ENCODE measurements around the gene TMEM132D. TPM values are rescaled to one million over a fixed set of nuclear protein-coding genes. Genes with fewer than 3 reads are reported as not detected.

The TMEM132D gene
- total RNA-seq, 2 donors from 2014 or later, result not detected

DNA sequence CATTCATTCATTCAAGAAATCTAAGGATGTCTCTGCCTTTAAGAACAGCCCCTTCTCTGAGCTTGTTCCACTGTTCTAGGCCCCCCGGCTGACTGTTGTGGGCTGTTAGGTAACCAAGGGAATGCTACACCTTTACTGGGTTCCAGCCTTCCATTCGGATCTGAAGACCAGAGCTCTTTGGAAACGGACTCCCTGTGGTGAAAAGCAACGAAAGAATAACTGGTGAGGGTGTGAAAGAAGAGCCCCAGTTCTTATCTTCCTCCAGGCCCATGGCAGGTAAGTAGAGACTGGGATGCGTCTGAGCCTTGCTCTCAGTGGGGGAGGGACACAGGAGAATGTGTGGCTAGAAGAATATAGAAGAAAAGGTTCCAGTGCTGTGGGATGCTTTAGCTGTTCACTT is 207.4 kb downstream of the TMEM132D start:
- Histone ChIP-seq H3K36me3 (no peaks in the 10 kb centered on the region), H3K27ac (no peak overlapping the region), H3K4me1 (ENCODE audit: control insufficient read depth in 1 of 2, low read depth in 2 of 2) (no peaks in the 10 kb centered on the region), H3K27me3 (replicated peaks; ENCODE audit: insufficient read depth) (no peaks in the 10 kb centered on the region), H3K9me3 (no peaks in the 10 kb centered on the region), H3K4me3 (no peak overlapping the region)
- TF ChIP-seq CTCF (IDR thresholded peaks at IDR 0.05), result no peak
- DNase-seq (ENCODE audit: low spot score) (no peak), ATAC-seq (ENCODE audit: insufficient number of reproducible peaks, low FRiP score, low read depth) (no peak)

DNA sequence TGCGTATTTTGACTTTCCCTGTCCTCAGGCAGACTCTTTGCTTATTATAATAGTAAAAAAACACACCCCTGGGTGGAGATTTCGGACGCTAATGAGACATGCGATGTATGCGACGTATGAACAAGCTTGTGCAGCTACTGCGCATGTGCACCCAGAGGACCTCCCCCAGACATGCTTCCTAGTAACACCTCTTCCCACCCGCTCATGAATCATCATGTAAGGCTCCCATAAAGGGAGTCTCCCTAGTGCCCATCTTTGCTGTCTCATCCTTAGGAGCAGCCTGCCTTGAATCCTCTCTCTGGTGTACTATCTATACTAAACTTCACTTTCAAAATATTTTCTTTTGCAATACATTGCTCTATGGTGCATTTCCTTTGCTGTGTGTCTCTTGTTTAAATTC is 210.1 kb downstream of the TMEM132D start:
- no peak for DNase-seq (ENCODE audit: low spot score)
- H3K4me1 ChIP-seq (ENCODE audit: control insufficient read depth in 1 of 2, low read depth in 2 of 2), result no peaks in the 10 kb centered on the region
- H3K9me3 ChIP-seq, result no peaks in the 10 kb centered on the region
- TF ChIP-seq CTCF (IDR thresholded peaks at IDR 0.05), result no peak
- H3K4me3 ChIP-seq, result no peak overlapping the region
- H3K27ac ChIP-seq, result no peak overlapping the region
- no peaks in the 10 kb centered on the region for H3K27me3 ChIP-seq (replicated peaks; ENCODE audit: insufficient read depth)
- H3K36me3 ChIP-seq, result no peaks in the 10 kb centered on the region
- no peak for ATAC-seq (ENCODE audit: insufficient number of reproducible peaks, low FRiP score, low read depth)

DNA sequence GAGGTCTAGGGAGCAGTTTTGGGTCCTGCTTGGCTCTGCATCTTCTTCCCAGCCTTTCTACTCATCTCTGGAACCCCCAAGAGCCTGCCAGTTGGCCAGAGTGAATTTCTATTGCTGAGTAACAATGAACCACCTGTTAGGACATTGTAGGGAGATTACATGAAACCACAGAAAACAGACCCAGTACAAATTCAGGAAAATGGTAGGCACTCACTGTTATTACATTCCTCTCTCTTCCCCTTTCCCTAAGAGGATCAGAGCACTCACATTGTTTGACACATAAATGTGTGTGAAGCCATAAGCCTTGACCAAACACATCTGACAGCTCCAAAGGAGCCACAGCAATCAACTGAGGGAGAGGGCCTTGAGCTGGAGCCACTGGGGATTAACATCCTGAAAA is 216.1 kb downstream of the TMEM132D start:
- H3K4me3 ChIP-seq, result no peak overlapping the region
- ATAC-seq (ENCODE audit: insufficient number of reproducible peaks, low FRiP score, low read depth) (no peak), DNase-seq (ENCODE audit: low spot score) (no peak)
- H3K27ac ChIP-seq, result no peak overlapping the region
- no peaks in the 10 kb centered on the region for H3K9me3 ChIP-seq
- no peaks in the 10 kb centered on the region for H3K36me3 ChIP-seq
- TF ChIP-seq CTCF (IDR thresholded peaks at IDR 0.05), result no peak
- H3K4me1 ChIP-seq (ENCODE audit: control insufficient read depth in 1 of 2, low read depth in 2 of 2), result no peaks in the 10 kb centered on the region
- H3K27me3 ChIP-seq (replicated peaks; ENCODE audit: insufficient read depth), result no peaks in the 10 kb centered on the region

DNA sequence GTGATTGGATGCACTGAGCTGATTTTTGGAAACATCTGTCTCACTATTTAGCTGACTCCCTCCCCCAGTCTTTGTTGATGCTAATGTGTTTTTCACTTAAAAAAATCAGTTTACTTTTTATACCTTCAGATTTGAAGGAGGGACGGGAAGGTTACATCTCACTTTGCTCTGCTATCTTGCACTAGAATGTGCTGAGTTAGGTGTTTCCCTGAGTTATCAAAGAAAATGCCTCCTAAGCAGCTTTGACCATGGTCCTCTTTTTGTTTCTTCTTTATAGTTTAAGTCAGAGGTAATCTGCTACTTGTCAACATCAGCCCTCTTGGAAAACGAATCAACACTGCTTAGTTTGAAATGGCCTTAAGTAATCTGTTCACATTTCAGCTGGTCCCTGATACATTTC is 222.0 kb downstream of the TMEM132D start:
- H3K4me3 ChIP-seq, result no peak overlapping the region
- no peak overlapping the region for H3K27ac ChIP-seq
- no peaks in the 10 kb centered on the region for H3K9me3 ChIP-seq
- H3K36me3 ChIP-seq, result no peaks in the 10 kb centered on the region
- no peak for ATAC-seq (ENCODE audit: insufficient number of reproducible peaks, low FRiP score, low read depth)
- DNase-seq (ENCODE audit: low spot score), result no peak
- no peaks in the 10 kb centered on the region for H3K4me1 ChIP-seq (ENCODE audit: control insufficient read depth in 1 of 2, low read depth in 2 of 2)
- no peak for TF ChIP-seq CTCF (IDR thresholded peaks at IDR 0.05)
- no peaks in the 10 kb centered on the region for H3K27me3 ChIP-seq (replicated peaks; ENCODE audit: insufficient read depth)

DNA sequence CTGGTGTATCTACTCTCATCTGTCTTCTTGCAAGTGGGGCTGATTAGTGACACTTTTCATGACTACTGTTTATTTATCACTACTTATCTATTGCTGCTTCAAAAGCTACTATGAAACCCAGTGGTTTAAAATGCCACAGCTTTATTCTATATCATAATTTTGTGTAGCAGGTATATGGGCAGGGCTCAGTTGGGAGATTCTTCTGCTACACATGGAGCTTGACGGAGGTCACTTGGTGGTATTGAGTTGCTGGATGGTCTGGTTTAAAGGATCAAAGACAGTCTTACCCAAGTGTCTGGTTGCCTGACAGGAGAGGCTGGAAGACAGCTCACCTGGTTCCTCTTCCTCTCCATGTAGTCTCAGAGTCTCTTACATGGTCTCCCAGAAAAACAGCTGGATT is 222.7 kb downstream of the TMEM132D start:
- no peaks in the 10 kb centered on the region for H3K27me3 ChIP-seq (replicated peaks; ENCODE audit: insufficient read depth)
- no peaks in the 10 kb centered on the region for H3K36me3 ChIP-seq
- no peak overlapping the region for H3K27ac ChIP-seq
- no peaks in the 10 kb centered on the region for H3K9me3 ChIP-seq
- DNase-seq (ENCODE audit: low spot score) (no peak), ATAC-seq (ENCODE audit: insufficient number of reproducible peaks, low FRiP score, low read depth) (no peak)
- no peaks in the 10 kb centered on the region for H3K4me1 ChIP-seq (ENCODE audit: control insufficient read depth in 1 of 2, low read depth in 2 of 2)
- TF ChIP-seq CTCF (IDR thresholded peaks at IDR 0.05), result no peak
- no peak overlapping the region for H3K4me3 ChIP-seq

All from thoracic aorta (tissue), 2 donors.